Adrenal gland (tissue), 5 donors: ENCODE data around the gene CCNY.

ENCODE experiments used
- CTCF ChIP-seq, 6 experiments: fragments of 450-650 bp in 4 of 6; fragments of 200-600 bp in 2 of 6; sonication (generic) in 1 of 6; IDR thresholded peaks; 1 replicate in 5 of 6; 2 replicates in 1 of 6; pipeline versions ENCODE4 v1.5.1 to v1.8.0; 2016 to 2021; ENCODE audit warnings: antibody characterized with exemption in 6 of 6, mild to moderate bottlenecking in 2 of 6, moderate library complexity in 1 of 6
- POLR2A ChIP-seq, 2 donors: fragments of 450-650 bp; IDR thresholded peaks; one replicate each; pipeline ENCODE4 v1.6.1; 2017; ENCODE audit warnings: antibody characterized with exemption in 2 of 2, mild to moderate bottlenecking in 2 of 2, moderate library complexity in 1 of 2
- donor health status: DM: no; HTN: no; CAD: no.

GRCh38 chr10:35390161-35390840, 54.0 kb downstream of the CCNY start:
- TF ChIP-seq CTCF (IDR thresholded peaks at IDR 0.05): no peak
- no peak for TF ChIP-seq POLR2A (IDR thresholded peaks at IDR 0.05)
